ENCODE measurements around the gene PEPD.
A peak's percentile ranks its signal among the peaks of the same experiment; 100 is the strongest.
"Not testable (repeated sequence)": the region's sequence is repeated elsewhere in the genome, so short reads cannot be mapped to it uniquely, and the experiment has no call there.

PEPD gene

GRCh38 chr19:33521480-33522370, at the start of gene PEPD:
Gene PEPD, minus strand, starts transcription at chr19:33521791. Its CDS starts 31 bp downstream, at chr19:33521760.
- FAIRE-seq = no peak
- TF ChIP-seq POLR2A (IDR thresholded peaks at IDR 0.05; ENCODE audit: low read depth, low read length) = peak; percentile 96
- DNase-seq (ENCODE audit: insufficient read length, low spot score) = peak; percentile 100

- no peak for DNase-seq (ENCODE audit: insufficient read length, low spot score)
- FAIRE-seq = no peak
Measured at GRCh38 chr19:33569821-33570220, 48.2 kb upstream of the PEPD start.

GRCh38 chr19:33568706-33569105, 47.1 kb upstream of the PEPD start:
- DNase-seq (ENCODE audit: insufficient read length, low spot score) (no peak), FAIRE-seq (no peak)
- no peak for TF ChIP-seq POLR2A (IDR thresholded peaks at IDR 0.05; ENCODE audit: low read depth, low read length)

More at GRCh38 chr19:33569821-33570220, 48.2 kb upstream of the PEPD start:
- TF ChIP-seq POLR2A (IDR thresholded peaks at IDR 0.05; ENCODE audit: low read depth, low read length) = no peak

GRCh38 chr19:33564836-33565338, 43.3 kb upstream of the PEPD start:
- no peak for FAIRE-seq
- TF ChIP-seq POLR2A (IDR thresholded peaks at IDR 0.05; ENCODE audit: low read depth, low read length) = no peak
- no peak for DNase-seq (ENCODE audit: insufficient read length, low spot score)

- FAIRE-seq (no peak), DNase-seq (ENCODE audit: insufficient read length, low spot score) (no peak)
- no peak for TF ChIP-seq POLR2A (IDR thresholded peaks at IDR 0.05; ENCODE audit: low read depth, low read length)
Measured at GRCh38 chr19:33562636-33563035, 41.0 kb upstream of the PEPD start.

GRCh38 chr19:33561666-33562065, 40.1 kb upstream of the PEPD start:
- not testable (repeated sequence) for FAIRE-seq; DNase-seq (ENCODE audit: insufficient read length, low spot score)

- DNase-seq (ENCODE audit: insufficient read length, low spot score) (no peak), FAIRE-seq (no peak)
- TF ChIP-seq POLR2A (IDR thresholded peaks at IDR 0.05; ENCODE audit: low read depth, low read length) = no peak
Measured at GRCh38 chr19:33561261-33561660, 39.7 kb upstream of the PEPD start.

GRCh38 chr19:33559996-33560395, 38.4 kb upstream of the PEPD start:
- TF ChIP-seq POLR2A (IDR thresholded peaks at IDR 0.05; ENCODE audit: low read depth, low read length) = no peak
- FAIRE-seq (no peak), DNase-seq (ENCODE audit: insufficient read length, low spot score) (no peak)

- no peak for TF ChIP-seq POLR2A (IDR thresholded peaks at IDR 0.05; ENCODE audit: low read depth, low read length)
- FAIRE-seq = no peak
- no peak for DNase-seq (ENCODE audit: insufficient read length, low spot score)
Measured at GRCh38 chr19:33558856-33559255, 37.3 kb upstream of the PEPD start.

- DNase-seq (ENCODE audit: insufficient read length, low spot score) (no peak), FAIRE-seq (no peak)
- TF ChIP-seq POLR2A (IDR thresholded peaks at IDR 0.05; ENCODE audit: low read depth, low read length) = no peak
Measured at GRCh38 chr19:33558151-33558550, 36.6 kb upstream of the PEPD start.

GRCh38 chr19:33557720-33558119, 36.1 kb upstream of the PEPD start:
- FAIRE-seq = no peak

GRCh38 chr19:33557196-33557595, 35.6 kb upstream of the PEPD start:
- FAIRE-seq (no peak), DNase-seq (ENCODE audit: insufficient read length, low spot score) (no peak)
- no peak for TF ChIP-seq POLR2A (IDR thresholded peaks at IDR 0.05; ENCODE audit: low read depth, low read length)

More at GRCh38 chr19:33557720-33558119, 36.1 kb upstream of the PEPD start:
- no peak for TF ChIP-seq POLR2A (IDR thresholded peaks at IDR 0.05; ENCODE audit: low read depth, low read length)
- DNase-seq (ENCODE audit: insufficient read length, low spot score) = no peak

- no peak for DNase-seq (ENCODE audit: insufficient read length, low spot score)
- no peak for FAIRE-seq
- no peak for TF ChIP-seq POLR2A (IDR thresholded peaks at IDR 0.05; ENCODE audit: low read depth, low read length)
Measured at GRCh38 chr19:33556261-33556660, 34.7 kb upstream of the PEPD start.

GRCh38 chr19:33555726-33556125, 34.1 kb upstream of the PEPD start:
- not testable (repeated sequence) for DNase-seq (ENCODE audit: insufficient read length, low spot score); FAIRE-seq

- no peak for TF ChIP-seq POLR2A (IDR thresholded peaks at IDR 0.05; ENCODE audit: low read depth, low read length)
- DNase-seq (ENCODE audit: insufficient read length, low spot score) (no peak), FAIRE-seq (no peak)
Measured at GRCh38 chr19:33554821-33555220, 33.2 kb upstream of the PEPD start.
